ENCODE measurements around the gene NDUFAF7.

DNA sequence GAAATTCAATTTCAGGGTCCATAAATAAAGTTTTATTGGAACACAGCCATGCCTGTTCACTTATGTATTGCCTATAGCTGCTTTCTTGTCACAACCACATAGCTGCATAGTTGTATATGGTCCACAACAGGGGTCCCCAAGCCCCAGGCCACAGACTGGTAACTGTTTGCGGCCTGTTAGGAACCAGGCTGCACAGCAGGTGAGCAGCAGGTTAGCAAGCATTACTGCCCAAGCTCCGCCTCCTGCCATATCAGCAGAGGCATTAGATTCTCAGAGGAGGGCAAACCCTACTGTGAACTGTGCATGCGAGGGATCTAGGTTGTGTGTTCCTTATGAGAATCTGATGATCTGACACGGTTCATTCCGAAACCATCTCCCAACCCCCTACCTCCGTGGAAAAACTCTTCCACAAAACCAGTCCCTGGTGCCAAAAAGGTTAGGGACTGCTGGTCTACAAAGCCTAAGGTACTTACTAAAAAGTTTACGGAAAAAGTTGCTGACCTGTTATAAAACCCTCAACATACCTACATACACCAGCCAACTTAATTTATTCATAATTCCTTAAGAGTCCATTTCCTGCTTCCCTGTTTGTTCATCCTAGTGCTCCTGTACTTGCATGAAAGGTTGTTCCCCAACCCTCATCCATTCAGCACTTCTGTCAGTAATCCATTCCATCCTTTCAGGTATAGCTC is 40.1 kb downstream of the NDUFAF7 start:
- TF ChIP-seq, protein P1, sequence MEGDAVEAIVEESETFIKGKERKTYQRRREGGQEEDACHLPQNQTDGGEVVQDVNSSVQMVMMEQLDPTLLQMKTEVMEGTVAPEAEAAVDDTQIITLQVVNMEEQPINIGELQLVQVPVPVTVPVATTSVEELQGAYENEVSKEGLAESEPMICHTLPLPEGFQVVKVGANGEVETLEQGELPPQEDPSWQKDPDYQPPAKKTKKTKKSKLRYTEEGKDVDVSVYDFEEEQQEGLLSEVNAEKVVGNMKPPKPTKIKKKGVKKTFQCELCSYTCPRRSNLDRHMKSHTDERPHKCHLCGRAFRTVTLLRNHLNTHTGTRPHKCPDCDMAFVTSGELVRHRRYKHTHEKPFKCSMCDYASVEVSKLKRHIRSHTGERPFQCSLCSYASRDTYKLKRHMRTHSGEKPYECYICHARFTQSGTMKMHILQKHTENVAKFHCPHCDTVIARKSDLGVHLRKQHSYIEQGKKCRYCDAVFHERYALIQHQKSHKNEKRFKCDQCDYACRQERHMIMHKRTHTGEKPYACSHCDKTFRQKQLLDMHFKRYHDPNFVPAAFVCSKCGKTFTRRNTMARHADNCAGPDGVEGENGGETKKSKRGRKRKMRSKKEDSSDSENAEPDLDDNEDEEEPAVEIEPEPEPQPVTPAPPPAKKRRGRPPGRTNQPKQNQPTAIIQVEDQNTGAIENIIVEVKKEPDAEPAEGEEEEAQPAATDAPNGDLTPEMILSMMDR (conservative IDR thresholded peaks at IDR 0.05; ENCODE audit: low read depth, low read length) = no peak
- no peak for TF ChIP-seq EZH2 (IDR thresholded peaks at IDR 0.05; ENCODE audit: borderline replicate concordance, low read depth, low read length, poor library complexity, severe bottlenecking)

Data from A673 (cell line).